ENCODE results near the gene PRKCH.

PRKCH gene

DNA sequence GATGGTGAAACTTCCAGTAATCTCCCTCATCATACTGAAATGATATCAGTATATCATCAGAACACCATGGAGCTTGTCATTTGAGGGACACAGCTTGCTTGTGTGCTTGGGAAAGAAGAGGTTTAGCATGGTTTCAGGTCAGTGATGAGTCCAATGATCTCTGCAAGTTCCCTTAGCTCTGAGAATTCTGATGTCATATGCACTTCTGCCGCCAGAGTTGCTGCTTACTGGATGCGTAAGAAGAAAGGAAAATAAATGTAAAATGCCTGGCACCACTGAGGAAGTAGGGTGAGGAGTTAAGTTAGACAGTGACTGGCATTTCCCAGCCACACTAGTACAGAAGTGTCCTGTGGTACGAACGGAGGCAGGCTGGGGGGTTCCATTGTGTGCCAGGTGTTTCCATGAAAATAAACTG lies 22.6 kb downstream of the PRKCH start (continued):
- TF ChIP-seq, protein P1, sequence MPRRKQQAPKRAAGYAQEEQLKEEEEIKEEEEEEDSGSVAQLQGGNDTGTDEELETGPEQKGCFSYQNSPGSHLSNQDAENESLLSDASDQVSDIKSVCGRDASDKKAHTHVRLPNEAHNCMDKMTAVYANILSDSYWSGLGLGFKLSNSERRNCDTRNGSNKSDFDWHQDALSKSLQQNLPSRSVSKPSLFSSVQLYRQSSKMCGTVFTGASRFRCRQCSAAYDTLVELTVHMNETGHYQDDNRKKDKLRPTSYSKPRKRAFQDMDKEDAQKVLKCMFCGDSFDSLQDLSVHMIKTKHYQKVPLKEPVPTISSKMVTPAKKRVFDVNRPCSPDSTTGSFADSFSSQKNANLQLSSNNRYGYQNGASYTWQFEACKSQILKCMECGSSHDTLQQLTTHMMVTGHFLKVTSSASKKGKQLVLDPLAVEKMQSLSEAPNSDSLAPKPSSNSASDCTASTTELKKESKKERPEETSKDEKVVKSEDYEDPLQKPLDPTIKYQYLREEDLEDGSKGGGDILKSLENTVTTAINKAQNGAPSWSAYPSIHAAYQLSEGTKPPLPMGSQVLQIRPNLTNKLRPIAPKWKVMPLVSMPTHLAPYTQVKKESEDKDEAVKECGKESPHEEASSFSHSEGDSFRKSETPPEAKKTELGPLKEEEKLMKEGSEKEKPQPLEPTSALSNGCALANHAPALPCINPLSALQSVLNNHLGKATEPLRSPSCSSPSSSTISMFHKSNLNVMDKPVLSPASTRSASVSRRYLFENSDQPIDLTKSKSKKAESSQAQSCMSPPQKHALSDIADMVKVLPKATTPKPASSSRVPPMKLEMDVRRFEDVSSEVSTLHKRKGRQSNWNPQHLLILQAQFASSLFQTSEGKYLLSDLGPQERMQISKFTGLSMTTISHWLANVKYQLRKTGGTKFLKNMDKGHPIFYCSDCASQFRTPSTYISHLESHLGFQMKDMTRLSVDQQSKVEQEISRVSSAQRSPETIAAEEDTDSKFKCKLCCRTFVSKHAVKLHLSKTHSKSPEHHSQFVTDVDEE (CRISPR knock-in tag; IDR thresholded peaks at IDR 0.05) = no peak
- TF ChIP-seq ZNF70 (CRISPR knock-in tag; IDR thresholded peaks at IDR 0.05) (no peak), ISL1 (CRISPR knock-in tag; IDR thresholded peaks at IDR 0.05) (no peak)

DNA sequence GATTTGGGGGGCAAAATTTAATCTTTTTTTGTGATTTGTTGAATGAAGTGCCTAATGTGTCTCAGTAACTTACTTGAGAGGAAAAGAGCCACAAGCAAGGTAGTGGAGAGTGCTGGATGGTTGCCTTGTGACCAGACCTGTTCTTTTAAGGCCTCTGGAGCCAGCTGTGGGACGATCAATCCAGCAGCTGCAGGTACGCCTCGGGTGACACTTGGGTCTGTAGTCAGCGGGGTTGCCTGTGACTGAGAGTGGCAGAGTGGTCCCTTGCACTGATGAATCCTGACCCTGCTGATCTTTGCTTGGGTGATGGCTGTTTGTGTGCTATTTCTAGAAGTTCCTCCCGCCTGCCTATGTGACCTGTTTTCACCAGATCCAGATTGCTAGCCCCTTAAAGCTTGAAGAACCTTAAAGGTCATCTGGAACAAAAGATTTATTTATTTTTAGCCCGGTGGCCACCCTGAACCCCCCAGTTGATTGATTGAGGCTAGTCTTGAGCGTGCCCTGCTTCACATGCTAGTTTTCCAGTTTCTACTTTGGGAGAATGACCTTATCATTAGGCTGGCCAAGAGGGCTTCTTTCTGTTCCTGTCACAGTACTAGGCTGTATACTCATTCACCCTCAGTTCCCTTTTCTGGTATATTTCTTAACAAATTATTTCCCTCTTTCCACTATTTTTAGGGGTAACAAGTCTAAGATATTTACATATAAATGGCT lies 23.2 kb downstream of the PRKCH start:
- TF ChIP-seq ZFP3 (CRISPR knock-in tag; IDR thresholded peaks at IDR 0.05) (no peak), ZNF565 (CRISPR knock-in tag; conservative IDR thresholded peaks at IDR 0.05; ENCODE audit: low read depth) (no peak), CSDC2 (CRISPR knock-in tag; IDR thresholded peaks at IDR 0.05) (no peak), ARNTL (CRISPR knock-in tag; IDR thresholded peaks at IDR 0.05; ENCODE audit: borderline replicate concordance, low read depth) (no peak), ISL1 (CRISPR knock-in tag; IDR thresholded peaks at IDR 0.05) (no peak)
- TF ChIP-seq, protein P2, sequence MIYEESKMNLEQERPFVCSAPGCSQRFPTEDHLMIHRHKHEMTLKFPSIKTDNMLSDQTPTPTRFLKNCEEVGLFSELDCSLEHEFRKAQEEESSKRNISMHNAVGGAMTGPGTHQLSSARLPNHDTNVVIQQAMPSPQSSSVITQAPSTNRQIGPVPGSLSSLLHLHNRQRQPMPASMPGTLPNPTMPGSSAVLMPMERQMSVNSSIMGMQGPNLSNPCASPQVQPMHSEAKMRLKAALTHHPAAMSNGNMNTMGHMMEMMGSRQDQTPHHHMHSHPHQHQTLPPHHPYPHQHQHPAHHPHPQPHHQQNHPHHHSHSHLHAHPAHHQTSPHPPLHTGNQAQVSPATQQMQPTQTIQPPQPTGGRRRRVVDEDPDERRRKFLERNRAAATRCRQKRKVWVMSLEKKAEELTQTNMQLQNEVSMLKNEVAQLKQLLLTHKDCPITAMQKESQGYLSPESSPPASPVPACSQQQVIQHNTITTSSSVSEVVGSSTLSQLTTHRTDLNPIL (CRISPR knock-in tag; IDR thresholded peaks at IDR 0.05; ENCODE audit: low read depth) = no peak
- TF ChIP-seq, protein P3, sequence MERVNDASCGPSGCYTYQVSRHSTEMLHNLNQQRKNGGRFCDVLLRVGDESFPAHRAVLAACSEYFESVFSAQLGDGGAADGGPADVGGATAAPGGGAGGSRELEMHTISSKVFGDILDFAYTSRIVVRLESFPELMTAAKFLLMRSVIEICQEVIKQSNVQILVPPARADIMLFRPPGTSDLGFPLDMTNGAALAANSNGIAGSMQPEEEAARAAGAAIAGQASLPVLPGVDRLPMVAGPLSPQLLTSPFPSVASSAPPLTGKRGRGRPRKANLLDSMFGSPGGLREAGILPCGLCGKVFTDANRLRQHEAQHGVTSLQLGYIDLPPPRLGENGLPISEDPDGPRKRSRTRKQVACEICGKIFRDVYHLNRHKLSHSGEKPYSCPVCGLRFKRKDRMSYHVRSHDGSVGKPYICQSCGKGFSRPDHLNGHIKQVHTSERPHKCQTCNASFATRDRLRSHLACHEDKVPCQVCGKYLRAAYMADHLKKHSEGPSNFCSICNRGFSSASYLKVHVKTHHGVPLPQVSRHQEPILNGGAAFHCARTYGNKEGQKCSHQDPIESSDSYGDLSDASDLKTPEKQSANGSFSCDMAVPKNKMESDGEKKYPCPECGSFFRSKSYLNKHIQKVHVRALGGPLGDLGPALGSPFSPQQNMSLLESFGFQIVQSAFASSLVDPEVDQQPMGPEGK (CRISPR knock-in tag; IDR thresholded peaks at IDR 0.05; ENCODE audit: borderline replicate concordance) = no peak
- ATAC-seq = no peak

DNA sequence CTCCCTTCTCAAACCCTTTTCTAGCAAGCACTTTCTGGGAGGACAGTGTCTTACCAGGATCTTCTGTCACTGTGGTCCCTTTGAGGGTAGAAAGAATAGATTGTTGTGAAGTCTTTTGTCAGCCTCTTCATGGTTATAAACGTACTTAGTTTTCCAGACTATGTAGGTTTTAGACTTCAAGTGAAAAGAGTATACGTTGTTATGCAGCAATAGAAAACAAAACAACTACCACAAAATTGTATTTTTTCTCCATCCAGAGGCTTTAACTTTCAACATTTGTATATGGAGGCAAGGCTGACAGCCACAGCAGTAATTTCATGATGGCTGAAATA lies 23.7 kb downstream of the PRKCH start:
- TF ChIP-seq, protein P1 (CRISPR knock-in tag; IDR thresholded peaks at IDR 0.05) = no peak
- TF ChIP-seq ZNF70 (CRISPR knock-in tag; IDR thresholded peaks at IDR 0.05) = no peak
- ATAC-seq = no peak

DNA sequence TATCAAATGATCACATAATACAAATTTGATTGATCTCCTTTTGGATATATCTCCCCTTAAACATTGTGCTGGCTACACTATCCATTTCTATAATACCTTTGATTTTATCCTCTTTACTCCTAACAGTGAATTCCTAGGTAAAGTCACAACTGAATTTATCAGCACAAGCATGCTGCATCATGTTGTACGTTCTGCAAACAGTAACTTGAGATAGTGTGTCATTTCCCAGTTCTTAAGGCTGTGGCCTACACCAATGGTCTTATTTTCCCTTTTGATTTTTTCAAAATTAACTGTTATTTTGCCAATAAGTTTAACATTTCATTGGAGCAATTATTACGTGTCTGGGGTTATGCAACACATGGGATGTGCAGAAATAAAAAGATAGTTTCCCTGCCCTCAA lies 24.8 kb downstream of the PRKCH start:
- TF ChIP-seq CSDC2 (CRISPR knock-in tag; IDR thresholded peaks at IDR 0.05) (no peak), OSR1 (CRISPR knock-in tag; IDR thresholded peaks at IDR 0.05) (no peak), ESRRG (CRISPR knock-in tag; IDR thresholded peaks at IDR 0.05) (no peak), ARNTL (CRISPR knock-in tag; IDR thresholded peaks at IDR 0.05; ENCODE audit: borderline replicate concordance, low read depth) (no peak), SNAI2 (CRISPR knock-in tag; IDR thresholded peaks at IDR 0.05) (no peak), ZFP30 (CRISPR knock-in tag; IDR thresholded peaks at IDR 0.05) (no peak), ZNF565 (CRISPR knock-in tag; conservative IDR thresholded peaks at IDR 0.05; ENCODE audit: low read depth) (no peak), TOX (CRISPR knock-in tag; IDR thresholded peaks at IDR 0.05; ENCODE audit: borderline replicate concordance) (no peak), ZFP3 (CRISPR knock-in tag; IDR thresholded peaks at IDR 0.05) (no peak), ISL1 (CRISPR knock-in tag; IDR thresholded peaks at IDR 0.05) (no peak), TCF4 (CRISPR knock-in tag; IDR thresholded peaks at IDR 0.05; ENCODE audit: borderline replicate concordance) (no peak), GLIS3 (CRISPR knock-in tag; IDR thresholded peaks at IDR 0.05) (no peak)
- TF ChIP-seq, protein P3 (CRISPR knock-in tag; IDR thresholded peaks at IDR 0.05; ENCODE audit: borderline replicate concordance) = no peak
- TF ChIP-seq, protein P4, sequence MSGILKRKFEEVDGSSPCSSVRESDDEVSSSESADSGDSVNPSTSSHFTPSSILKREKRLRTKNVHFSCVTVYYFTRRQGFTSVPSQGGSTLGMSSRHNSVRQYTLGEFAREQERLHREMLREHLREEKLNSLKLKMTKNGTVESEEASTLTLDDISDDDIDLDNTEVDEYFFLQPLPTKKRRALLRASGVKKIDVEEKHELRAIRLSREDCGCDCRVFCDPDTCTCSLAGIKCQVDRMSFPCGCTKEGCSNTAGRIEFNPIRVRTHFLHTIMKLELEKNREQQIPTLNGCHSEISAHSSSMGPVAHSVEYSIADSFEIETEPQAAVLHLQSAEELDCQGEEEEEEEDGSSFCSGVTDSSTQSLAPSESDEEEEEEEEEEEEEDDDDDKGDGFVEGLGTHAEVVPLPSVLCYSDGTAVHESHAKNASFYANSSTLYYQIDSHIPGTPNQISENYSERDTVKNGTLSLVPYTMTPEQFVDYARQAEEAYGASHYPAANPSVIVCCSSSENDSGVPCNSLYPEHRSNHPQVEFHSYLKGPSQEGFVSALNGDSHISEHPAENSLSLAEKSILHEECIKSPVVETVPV (CRISPR knock-in tag; IDR thresholded peaks at IDR 0.05) = no peak

More for the DNA sequence above, 24.8 kb downstream of the PRKCH start:
- ATAC-seq = no peak

Data from SK-N-SH treated with all-trans-retinoic acid at 6 μM for 48 hours (cell line).